ENCODE measurements around the gene DHX40. TPM values are rescaled to one million over a fixed set of nuclear protein-coding genes. Genes with fewer than 3 reads are reported as not detected.

The DHX40 gene
- total and polyA plus RNA-seq, 2 of the 13 experiments (the other 11 are each of a cell fraction or from before 2014, with no cell fraction given): 22.2 to 37.0 TPM

GRCh38 chr17:59619298-59620063 is 54.1 kb downstream of the DHX40 start, which contains the start of gene CLTC (continued):
- TF ChIP-seq AKNA (CRISPR knock-in tag; IDR thresholded peaks at IDR 0.05; ENCODE audit: borderline replicate concordance) (no peak), POLR2G (IDR thresholded peaks at IDR 0.05; ENCODE audit: low read depth, low read length) (peak; percentile 97), MED13 (CRISPR knock-in tag; IDR thresholded peaks at IDR 0.05) (peak; percentile 84; the same call in 1 of the 2 replicates), MED1 (CRISPR knock-in tag; IDR thresholded peaks at IDR 0.05) (peak; percentile 68; the same call in 1 of the 2 replicates), CCDC6 (CRISPR knock-in tag; IDR thresholded peaks at IDR 0.05) (peak; percentile 92), ZNF234 (CRISPR knock-in tag; conservative IDR thresholded peaks at IDR 0.05) (peak; percentile 45), ZBTB2 (CRISPR knock-in tag; IDR thresholded peaks at IDR 0.05; ENCODE audit: low read depth) (peak; percentile 93), ZNF333 (CRISPR knock-in tag; IDR thresholded peaks at IDR 0.05; ENCODE audit: borderline replicate concordance) (0 out of 2 replicates have a peak, but pooled peaks have one; percentile 47), ZGPAT (CRISPR knock-in tag; IDR thresholded peaks at IDR 0.05) (peak; percentile 99), CSRNP1 (CRISPR knock-in tag; IDR thresholded peaks at IDR 0.05) (peak; percentile 90), REPIN1 (CRISPR knock-in tag; IDR thresholded peaks at IDR 0.05; ENCODE audit: borderline replicate concordance, low read depth) (peak; percentile 74; the same call in 1 of the 2 replicates), ZNF569 (CRISPR knock-in tag; IDR thresholded peaks at IDR 0.05; ENCODE audit: borderline replicate concordance) (no peak), AFF4 (CRISPR knock-in tag; IDR thresholded peaks at IDR 0.05) (peak; percentile 27)

Data from HepG2 (cell line).